Fibroblast of pulmonary artery (primary cell): ENCODE data around the gene LYPD6B.
A peak's percentile ranks its signal among the peaks of the same experiment; 100 is the strongest.

Experiments
- DNase-seq: peaks from one replicate; pipeline ENCODE4 v3.0.0-alpha.2; 2010; ENCODE audit warnings: low read depth
- H3K4me3 ChIP-seq: replicated peaks from 2 replicates; pipeline ENCODE4 v1.5.1; 2011; ENCODE audit warnings: low read depth, mild to moderate bottlenecking, control low read depth, low read length, moderate library complexity
- TF ChIP-seq, protein P1 (sequence below): IDR thresholded peaks from 2 replicates; pipeline ENCODE4 v1.5.1; 2011; ENCODE audit warnings: mild to moderate bottlenecking, control low read depth, low read length, inconsistent platforms; ENCODE audit errors: missing control alignments

Gene LYPD6B, protein sequence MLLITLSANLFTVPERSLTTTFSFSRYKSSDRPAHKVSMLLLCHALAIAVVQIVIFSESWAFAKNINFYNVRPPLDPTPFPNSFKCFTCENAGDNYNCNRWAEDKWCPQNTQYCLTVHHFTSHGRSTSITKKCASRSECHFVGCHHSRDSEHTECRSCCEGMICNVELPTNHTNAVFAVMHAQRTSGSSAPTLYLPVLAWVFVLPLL

GRCh38 chr2:149038442-149039212 is at the start of gene LYPD6B:
Gene LYPD6B, plus strand, starts transcription at chr2:149038699. Its CDS starts 92,250 bp downstream, at chr2:149130949.
- TF ChIP-seq, protein P1, sequence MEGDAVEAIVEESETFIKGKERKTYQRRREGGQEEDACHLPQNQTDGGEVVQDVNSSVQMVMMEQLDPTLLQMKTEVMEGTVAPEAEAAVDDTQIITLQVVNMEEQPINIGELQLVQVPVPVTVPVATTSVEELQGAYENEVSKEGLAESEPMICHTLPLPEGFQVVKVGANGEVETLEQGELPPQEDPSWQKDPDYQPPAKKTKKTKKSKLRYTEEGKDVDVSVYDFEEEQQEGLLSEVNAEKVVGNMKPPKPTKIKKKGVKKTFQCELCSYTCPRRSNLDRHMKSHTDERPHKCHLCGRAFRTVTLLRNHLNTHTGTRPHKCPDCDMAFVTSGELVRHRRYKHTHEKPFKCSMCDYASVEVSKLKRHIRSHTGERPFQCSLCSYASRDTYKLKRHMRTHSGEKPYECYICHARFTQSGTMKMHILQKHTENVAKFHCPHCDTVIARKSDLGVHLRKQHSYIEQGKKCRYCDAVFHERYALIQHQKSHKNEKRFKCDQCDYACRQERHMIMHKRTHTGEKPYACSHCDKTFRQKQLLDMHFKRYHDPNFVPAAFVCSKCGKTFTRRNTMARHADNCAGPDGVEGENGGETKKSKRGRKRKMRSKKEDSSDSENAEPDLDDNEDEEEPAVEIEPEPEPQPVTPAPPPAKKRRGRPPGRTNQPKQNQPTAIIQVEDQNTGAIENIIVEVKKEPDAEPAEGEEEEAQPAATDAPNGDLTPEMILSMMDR = no peak
- no peak within 1 kb of the TSS for H3K4me3 ChIP-seq
- DNase-seq = no peak

DNA sequence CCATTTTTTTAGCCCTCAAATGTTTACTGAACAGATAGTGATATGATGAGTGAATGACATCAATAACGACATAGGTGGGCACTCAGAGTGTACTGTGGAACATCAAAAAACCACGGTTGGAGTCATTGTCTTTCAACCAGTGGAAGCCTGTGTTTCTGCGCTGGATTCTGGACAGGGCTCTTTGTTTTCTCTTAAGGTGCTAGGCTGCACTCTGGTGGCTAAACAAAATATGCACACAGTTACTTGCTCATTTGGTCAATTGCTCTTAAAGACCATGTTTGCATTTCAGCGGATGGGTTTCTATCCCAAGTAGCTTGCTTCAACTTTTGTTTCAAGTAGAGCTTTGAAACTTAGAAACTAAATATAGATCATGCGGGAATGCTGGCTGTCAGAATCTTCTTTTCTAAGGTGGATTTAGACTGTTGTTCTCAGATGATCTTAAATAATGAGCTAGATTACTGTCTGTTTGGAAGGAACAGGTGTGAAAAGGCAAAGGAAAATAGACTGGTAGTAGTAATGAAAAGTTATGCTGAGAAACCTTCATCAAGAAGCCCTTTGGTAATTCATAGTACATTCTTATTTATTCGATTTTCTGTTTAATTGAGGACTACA is 48.5 kb upstream of the LYPD6B start:
- TF ChIP-seq, protein P1 = peak; percentile 79
- H3K4me3 ChIP-seq = no peak overlapping the region
- DNase-seq = peak; percentile 91

DNA sequence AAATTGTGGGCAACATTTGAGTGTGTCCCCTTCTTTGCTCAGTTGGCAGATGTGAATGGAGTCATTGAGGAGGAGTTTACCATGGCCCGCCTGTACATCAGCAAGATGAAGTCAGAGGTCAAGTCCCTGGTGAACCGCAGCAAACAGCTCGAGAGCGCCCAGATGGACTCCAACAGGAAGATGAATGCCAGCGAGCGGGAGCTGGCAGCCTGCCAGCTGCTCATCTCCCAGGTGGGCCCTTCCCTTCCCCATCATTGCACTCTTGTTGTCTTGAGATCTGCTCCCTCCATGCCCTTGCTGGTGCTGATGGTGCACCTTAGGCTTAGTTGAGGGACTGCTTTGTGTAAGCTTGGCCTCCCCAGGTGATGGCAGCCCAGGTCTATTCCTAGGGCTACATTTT is 47.5 kb upstream of the LYPD6B start:
- no peak overlapping the region for H3K4me3 ChIP-seq
- DNase-seq = no peak
- TF ChIP-seq, protein P1 = no peak

- no peak overlapping the region for H3K4me3 ChIP-seq
- DNase-seq = no peak
- TF ChIP-seq, protein P1 = no peak
These were observed 46.1 kb upstream of the LYPD6B start for GRCh38 chr2:148992448-148992847.

DNA sequence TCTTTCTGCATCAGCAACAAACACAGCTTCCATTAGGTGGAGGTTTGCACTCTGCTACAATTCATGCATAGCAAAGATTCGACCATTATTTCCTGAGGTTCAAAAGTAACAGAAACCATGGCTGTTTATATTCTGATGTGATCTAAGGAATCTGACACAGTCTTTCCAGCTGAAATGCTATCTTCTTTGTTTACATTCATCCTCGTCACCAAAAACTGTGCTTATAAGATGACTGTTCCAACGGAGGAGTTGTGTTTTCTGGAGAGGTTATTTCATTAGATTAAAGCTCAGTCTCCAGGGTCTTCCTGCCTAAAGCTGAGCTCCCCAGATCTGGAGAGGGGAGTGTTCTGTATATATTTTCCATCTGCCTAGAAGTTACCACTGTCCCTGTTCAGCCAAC is 45.1 kb upstream of the LYPD6B start:
- no peak overlapping the region for H3K4me3 ChIP-seq
- TF ChIP-seq, protein P1 = no peak
- DNase-seq = no peak

DNA sequence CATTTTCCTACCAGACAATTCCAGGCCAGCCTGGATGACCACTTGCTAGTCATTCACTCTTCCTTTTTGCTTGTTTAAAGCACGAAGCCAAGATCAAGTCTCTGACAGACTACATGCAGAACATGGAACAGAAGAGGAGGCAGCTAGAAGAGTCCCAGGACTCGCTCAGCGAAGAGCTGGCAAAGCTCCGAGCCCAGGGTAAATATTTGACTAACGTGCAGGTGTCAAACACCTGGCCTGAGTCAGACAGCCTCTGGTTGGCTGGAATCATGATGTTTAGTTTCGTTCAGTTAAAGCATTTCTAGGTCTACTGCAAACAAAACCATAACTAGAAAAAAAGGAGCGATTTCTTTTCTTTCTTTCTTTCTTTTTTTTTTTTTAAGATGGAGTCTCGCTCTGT is 44.2 kb upstream of the LYPD6B start:
- TF ChIP-seq, protein P1 = no peak
- DNase-seq = no peak
- H3K4me3 ChIP-seq = no peak overlapping the region

- H3K4me3 ChIP-seq = no peak overlapping the region
- TF ChIP-seq, protein P1 = no peak
These were observed 41.7 kb upstream of the LYPD6B start for GRCh38 chr2:148996805-148997204.

More at GRCh38 chr2:148996805-148997204, 41.7 kb upstream of the LYPD6B start:
- no peak for DNase-seq
